Endothelial cell of umbilical vein (primary cell): ENCODE results near the gene AGBL4.

Experiments
- CTCF ChIP-seq, 2 donors: IDR thresholded peaks; 1 replicate in 1 of 2; 2 replicates in 1 of 2; pipeline ENCODE4 v1.5.1; 2011; ENCODE audit warnings: low read length in 2 of 2, mild to moderate bottlenecking in 2 of 2, moderate library complexity in 2 of 2, control low read depth in 1 of 2, inconsistent platforms in 1 of 2, low read depth in 1 of 2; ENCODE audit not compliant: insufficient read depth in 1 of 2; ENCODE audit errors: extremely low read depth in 1 of 2
- MYC ChIP-seq: IDR thresholded peaks from one replicate; pipeline ENCODE4 v1.6.1; 2011; ENCODE audit warnings: mild to moderate bottlenecking, low read depth, low read length
- POLR2A ChIP-seq: IDR thresholded peaks from 2 replicates; pipeline ENCODE4 v1.6.1; 2012; ENCODE audit warnings: low read depth, mild to moderate bottlenecking, control low read depth, low read length
- POLR2AphosphoS5 ChIP-seq: IDR thresholded peaks from 2 replicates; pipeline ENCODE4 v1.6.1; 2012; ENCODE audit warnings: low read depth, mild to moderate bottlenecking, control low read depth, low read length, moderate library complexity; ENCODE audit not compliant: insufficient read depth

- TF ChIP-seq CTCF (IDR thresholded peaks at IDR 0.05; ENCODE audit: extremely low read depth in 1 of 2, insufficient read depth in 1 of 2, low read depth in 1 of 2, low read length in 2 of 2) (no peak), POLR2AphosphoS5 (no peak), MYC (no peak), POLR2A (no peak)
Observed at GRCh38 chr1:48492392-48492791, 1531.4 kb downstream of the AGBL4 start.
